H9 (cell line): ENCODE measurements around the gene MGA. TPM values are rescaled to one million over a fixed set of nuclear protein-coding genes. Genes with fewer than 3 reads are reported as not detected.

ENCODE experiments used
- DNase-seq: peaks from one replicate; pipeline ENCODE4 v3.0.0-alpha.2; 2017
- H2AFZ ChIP-seq: one replicate; pipeline ENCODE4 v1.6.1; 2013; ENCODE audit warnings: mild to moderate bottlenecking, low read length, control low read depth, moderate library complexity
- H2AK5ac ChIP-seq: 2 replicates; pipeline ENCODE4 v1.6.1; 2013; ENCODE audit warnings: low read length, control low read depth, mixed read lengths; ENCODE audit not compliant: insufficient read length
- H2BK120ac ChIP-seq: one replicate; pipeline ENCODE4 v1.6.1; 2013; ENCODE audit warnings: low read depth, mild to moderate bottlenecking, low read length, control low read depth, inconsistent platforms; ENCODE audit not compliant: poor library complexity, severe bottlenecking
- H2BK12ac ChIP-seq: 2 replicates; pipeline ENCODE4 v1.6.1; 2013; ENCODE audit warnings: low read length, control low read depth, mixed read lengths, low read depth; ENCODE audit not compliant: insufficient read length
- H2BK15ac ChIP-seq: 2 replicates; pipeline ENCODE4 v1.6.1; 2013; ENCODE audit warnings: low read depth, low read length, control low read depth
- H2BK20ac ChIP-seq: one replicate; pipeline ENCODE4 v1.6.1; 2013; ENCODE audit warnings: low read depth, mild to moderate bottlenecking, low read length, control low read depth, inconsistent platforms; ENCODE audit not compliant: poor library complexity, severe bottlenecking
- H2BK5ac ChIP-seq: 2 replicates; pipeline ENCODE4 v1.6.1; 2013; ENCODE audit warnings: low read length, control low read depth, mixed read lengths; ENCODE audit not compliant: insufficient read length
- H3K14ac ChIP-seq: 2 replicates; pipeline ENCODE4 v1.6.1; 2013; ENCODE audit warnings: low read length, control low read depth; ENCODE audit not compliant: insufficient read depth
- H3K18ac ChIP-seq: 2 replicates; pipeline ENCODE4 v1.6.1; 2013; ENCODE audit warnings: low read depth, mild to moderate bottlenecking, mixed read lengths, low read length, control low read depth; ENCODE audit not compliant: insufficient read length
- H3K23ac ChIP-seq: 2 replicates; pipeline ENCODE4 v1.6.1; 2013; ENCODE audit warnings: low read length, control low read depth, mixed read lengths, low read depth; ENCODE audit not compliant: insufficient read length
- H3K23me2 ChIP-seq: 2 replicates; pipeline ENCODE4 v1.6.1; 2013; ENCODE audit warnings: low read depth, mild to moderate bottlenecking, mixed read lengths, low read length, control low read depth; ENCODE audit not compliant: insufficient read length, poor library complexity, severe bottlenecking
- H3K27ac ChIP-seq: 2 replicates; pipeline ENCODE4 v1.5.1; 2013; ENCODE audit warnings: low read length, control low read depth, mixed read lengths, low read depth; ENCODE audit not compliant: insufficient read length
- H3K27me3 ChIP-seq: 2 replicates; pipeline ENCODE4 v1.6.1; 2013; ENCODE audit warnings: low read length, control low read depth, inconsistent platforms; ENCODE audit not compliant: insufficient read depth
- H3K4ac ChIP-seq: 2 replicates; pipeline ENCODE4 v1.6.1; 2013; ENCODE audit warnings: low read depth, mild to moderate bottlenecking, control low read depth, inconsistent platforms, low read length, moderate library complexity
- H3K4me1 ChIP-seq: 2 replicates; pipeline ENCODE4 v1.6.1; 2013; ENCODE audit warnings: low read length, control low read depth, inconsistent platforms; ENCODE audit not compliant: insufficient read depth
- H3K4me2 ChIP-seq: 2 replicates; pipeline ENCODE4 v1.6.1; 2013; ENCODE audit warnings: low read length, control low read depth, mixed read lengths; ENCODE audit not compliant: insufficient read length, insufficient read depth
- H3K56ac ChIP-seq: 2 replicates; pipeline ENCODE4 v1.6.1; 2013; ENCODE audit warnings: low read depth, mild to moderate bottlenecking, mixed read lengths, low read length, control low read depth; ENCODE audit not compliant: insufficient read length
- H3K79me1 ChIP-seq: 2 replicates; pipeline ENCODE4 v1.6.1; 2013; ENCODE audit warnings: low read depth, mild to moderate bottlenecking, moderate library complexity, low read length, control low read depth, inconsistent platforms; ENCODE audit not compliant: insufficient read depth, poor library complexity, severe bottlenecking
- H3K79me2 ChIP-seq: 2 replicates; pipeline ENCODE4 v1.6.1; 2013; ENCODE audit warnings: low read length, control low read depth, inconsistent platforms; ENCODE audit not compliant: insufficient read depth
- H3K9ac ChIP-seq: 2 replicates; pipeline ENCODE4 v1.6.1; 2013; ENCODE audit warnings: low read length, control low read depth, mixed read lengths; ENCODE audit not compliant: insufficient read length; ENCODE audit errors: extremely low read depth
- H3K9me3 ChIP-seq: one replicate; pipeline ENCODE4 v1.6.1; 2013; ENCODE audit warnings: low read depth, low read length, inconsistent platforms; ENCODE audit not compliant: control insufficient read depth
- H3T11ph ChIP-seq: one replicate; pipeline ENCODE4 v1.6.1; 2013; ENCODE audit warnings: mild to moderate bottlenecking, low read length, control low read depth, inconsistent platforms
- H4K20me1 ChIP-seq: one replicate; pipeline ENCODE4 v1.6.1; 2013; ENCODE audit not compliant: control insufficient read depth, insufficient read length, insufficient read depth
- H4K5ac ChIP-seq: 2 replicates; pipeline ENCODE4 v1.6.1; 2013; ENCODE audit warnings: low read depth, mild to moderate bottlenecking, mixed read lengths, low read length, control low read depth; ENCODE audit not compliant: insufficient read length
- H4K8ac ChIP-seq: replicated peaks from 2 replicates; pipeline ENCODE4 v1.6.1; 2013; ENCODE audit warnings: low read length, control low read depth, mixed read lengths, low read depth; ENCODE audit not compliant: insufficient read length
- H4K91ac ChIP-seq: 2 replicates; pipeline ENCODE4 v1.6.1; 2013; ENCODE audit warnings: low read depth, mild to moderate bottlenecking, moderate library complexity, mixed read lengths, low read length, control low read depth; ENCODE audit not compliant: insufficient read length
- H3K27ac Mint-ChIP-seq, 3 experiments: 2 replicates in 2 of 3; 3 replicates in 1 of 3; pipeline ENCODE4 v1.8.0; 2020 to 2021; ENCODE audit warnings: mixed read lengths in 3 of 3, mild to moderate bottlenecking in 1 of 3, moderate library complexity in 1 of 3
- H3K27me3 Mint-ChIP-seq: 2 replicates; pipeline ENCODE4 v1.8.0; 2021; ENCODE audit warnings: low read depth, mild to moderate bottlenecking, moderate library complexity, mixed read lengths
- H3K36me3 Mint-ChIP-seq, 3 experiments: 2 replicates in 2 of 3; 3 replicates in 1 of 3; pipeline ENCODE4 v1.8.0; 2020 to 2021; ENCODE audit warnings: low read depth in 3 of 3, mixed read lengths in 3 of 3; ENCODE audit not compliant: insufficient read depth in 1 of 3
- H3K4me1 Mint-ChIP-seq, 2 experiments: 2 replicates each; pipeline ENCODE4 v1.8.0; 2020; ENCODE audit warnings: mixed read lengths in 2 of 2
- H3K4me3 Mint-ChIP-seq, 2 experiments: 2 replicates in 1 of 2; 3 replicates in 1 of 2; pipeline ENCODE4 v1.8.0; 2020 to 2021; ENCODE audit warnings: mild to moderate bottlenecking in 2 of 2, mixed read lengths in 2 of 2, moderate library complexity in 1 of 2
- H3K9me3 Mint-ChIP-seq, 2 experiments: 2 replicates in 1 of 2; 3 replicates in 1 of 2; pipeline ENCODE4 v1.8.0; 2020; ENCODE audit warnings: mild to moderate bottlenecking in 2 of 2, mixed read lengths in 2 of 2, moderate library complexity in 1 of 2
- WGBS: extraction: QIAGEN DNeasy Blood & Tissue Kit; methylation state at CpG from one replicate; pipeline ENCODE4 v1.1.7; 2013; ENCODE audit warnings: missing lambda C conversion rate, low lambda C conversion rate, mixed read lengths; ENCODE audit not compliant: insufficient read length; ENCODE audit errors: extremely low coverage; 5-methylcytosine and 5-hydroxymethylcytosine counted together
- total RNA-seq: library from RNA; stranded (reverse); gene quantifications from 2 replicates; pipeline ENCODE4 v1.2.1, GENCODE V29; 2021
- TF ChIP-seq, protein P1 (sequence below): fragments of 200-600 bp; sonication (generic); conservative IDR thresholded peaks from 3 replicates; pipeline ENCODE4 v1.8.0; 2021; ENCODE audit warnings: antibody characterized with exemption, mild to moderate bottlenecking

Gene MGA
- total RNA-seq, 1 experiment from 2014 or later = 62.7 TPM

DNA sequence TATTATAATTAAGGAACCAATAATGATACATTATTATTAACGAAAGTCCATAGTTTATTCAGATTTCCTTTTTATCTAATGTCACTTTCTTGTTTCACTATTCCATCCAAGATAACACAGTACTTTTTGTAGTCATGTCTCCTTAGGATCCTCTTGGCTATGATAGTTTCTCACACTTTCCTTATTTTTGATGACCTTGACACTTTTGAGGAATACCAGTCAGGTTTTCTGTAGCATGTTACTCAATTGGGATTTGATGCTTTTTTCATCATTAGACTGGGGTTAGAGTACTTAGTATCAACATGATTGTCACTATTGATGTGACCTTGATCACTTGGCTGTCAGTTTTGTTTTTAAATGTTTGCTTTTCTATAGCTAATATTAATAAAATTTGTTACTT lies 33.0 kb upstream of the MGA start:
- WGBS = no CpG with 5 or more reads among the region's 1 CpG

More for the DNA sequence above, 33.0 kb upstream of the MGA start:
- Mint-ChIP-seq H3K9me3 (0 out of 5 replicates have a peak, but pooled peaks cover 0 to 4% of the 10 kb centered on the region in 2 experiments), H3K27me3 (peaks cover 4% of the 10 kb centered on the region; the same call in 1 of the 2 replicates), H3K4me1 (peaks cover 29% of the 10 kb centered on the region in 2 experiments), H3K4me3 (no peak overlapping the region), H3K27ac (no peak overlapping the region), H3K36me3 (peaks cover 0 to 6% (median 0%) of the 10 kb centered on the region in 3 experiments; a peak in 2 of 7 replicates)
- TF ChIP-seq, protein P1, sequence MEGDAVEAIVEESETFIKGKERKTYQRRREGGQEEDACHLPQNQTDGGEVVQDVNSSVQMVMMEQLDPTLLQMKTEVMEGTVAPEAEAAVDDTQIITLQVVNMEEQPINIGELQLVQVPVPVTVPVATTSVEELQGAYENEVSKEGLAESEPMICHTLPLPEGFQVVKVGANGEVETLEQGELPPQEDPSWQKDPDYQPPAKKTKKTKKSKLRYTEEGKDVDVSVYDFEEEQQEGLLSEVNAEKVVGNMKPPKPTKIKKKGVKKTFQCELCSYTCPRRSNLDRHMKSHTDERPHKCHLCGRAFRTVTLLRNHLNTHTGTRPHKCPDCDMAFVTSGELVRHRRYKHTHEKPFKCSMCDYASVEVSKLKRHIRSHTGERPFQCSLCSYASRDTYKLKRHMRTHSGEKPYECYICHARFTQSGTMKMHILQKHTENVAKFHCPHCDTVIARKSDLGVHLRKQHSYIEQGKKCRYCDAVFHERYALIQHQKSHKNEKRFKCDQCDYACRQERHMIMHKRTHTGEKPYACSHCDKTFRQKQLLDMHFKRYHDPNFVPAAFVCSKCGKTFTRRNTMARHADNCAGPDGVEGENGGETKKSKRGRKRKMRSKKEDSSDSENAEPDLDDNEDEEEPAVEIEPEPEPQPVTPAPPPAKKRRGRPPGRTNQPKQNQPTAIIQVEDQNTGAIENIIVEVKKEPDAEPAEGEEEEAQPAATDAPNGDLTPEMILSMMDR = no peak
- no peak overlapping the region for H3K56ac ChIP-seq
- no peaks in the 10 kb centered on the region for H3K23me2 ChIP-seq
- H4K8ac ChIP-seq = no peak overlapping the region
- H2BK120ac ChIP-seq = no peak overlapping the region
- H2AK5ac ChIP-seq = no peak overlapping the region
- no peak overlapping the region for H3K9ac ChIP-seq
- no peak overlapping the region for H2BK15ac ChIP-seq
- H3K4me2 ChIP-seq = no peak overlapping the region
- no peak overlapping the region for H3K18ac ChIP-seq
- H4K5ac ChIP-seq = no peak overlapping the region
- H3K79me1 ChIP-seq = no peaks in the 10 kb centered on the region
- DNase-seq = no peak
- H3K23ac ChIP-seq = no peak overlapping the region
- no peak overlapping the region for H2BK12ac ChIP-seq
- no peak overlapping the region for H2BK5ac ChIP-seq
- peaks cover 8% of the 10 kb centered on the region; the same call in 1 of the 2 replicates for H3K4me1 ChIP-seq
- no peak overlapping the region for H2BK20ac ChIP-seq
- no peak overlapping the region for H3K14ac ChIP-seq
- H3K27ac ChIP-seq = no peak overlapping the region
- H2AFZ ChIP-seq = no peak overlapping the region
- no peaks in the 10 kb centered on the region for H4K20me1 ChIP-seq
- H3K79me2 ChIP-seq = no peaks in the 10 kb centered on the region
- H3K27me3 ChIP-seq = no peaks in the 10 kb centered on the region
- H3K9me3 ChIP-seq = no peaks in the 10 kb centered on the region
- no peak overlapping the region for H3T11ph ChIP-seq
- no peak overlapping the region for H3K4ac ChIP-seq
- no peak overlapping the region for H4K91ac ChIP-seq
